Hepatocyte (in vitro differentiated cells): Measurements from ENCODE around the gene NCAPD2. TPM values are rescaled to one million over a fixed set of nuclear protein-coding genes. Genes with fewer than 3 reads are reported as not detected.
A peak's percentile ranks its signal among the peaks of the same experiment; 100 is the strongest.

Source experiments
- DNase-seq: peaks from one replicate; pipeline ENCODE4 v3.0.0-alpha.2; 2016; ENCODE audit warnings: low spot score
- H2AFZ ChIP-seq: fragments of 200-600 bp; sonication (generic); 2 replicates; pipeline ENCODE4 v1.6.0; 2016; ENCODE audit warnings: antibody characterized with exemption, mild to moderate bottlenecking
- H3K27ac ChIP-seq: fragments of 200-600 bp; sonication (generic); 2 replicates; pipeline ENCODE4 v1.5.1; 2016; ENCODE audit warnings: mild to moderate bottlenecking
- H3K27me3 ChIP-seq: fragments of 200-600 bp; sonication (generic); 2 replicates; pipeline ENCODE4 v1.6.1; 2016
- H3K36me3 ChIP-seq: fragments of 200-600 bp; sonication (generic); replicated peaks from 2 replicates; pipeline ENCODE4 v1.5.1; 2016; ENCODE audit warnings: low read depth; ENCODE audit not compliant: insufficient read depth
- H3K4me1 ChIP-seq: fragments of 200-600 bp; sonication (generic); 2 replicates; pipeline ENCODE4 v1.5.1; 2016; ENCODE audit warnings: mild to moderate bottlenecking, moderate library complexity; ENCODE audit not compliant: insufficient read depth
- H3K4me2 ChIP-seq: fragments of 200-600 bp; sonication (generic); 2 replicates; pipeline ENCODE4 v1.6.0; 2016
- H3K4me3 ChIP-seq: fragments of 200-600 bp; sonication (generic); 2 replicates; pipeline ENCODE4 v1.5.1; 2016; ENCODE audit warnings: mild to moderate bottlenecking
- H3K79me2 ChIP-seq: fragments of 200-600 bp; sonication (generic); 2 replicates; pipeline ENCODE4 v1.6.0; 2017; ENCODE audit warnings: mild to moderate bottlenecking
- H3K9me2 ChIP-seq: fragments of 200-600 bp; sonication (generic); replicated peaks from 2 replicates; pipeline ENCODE4 v1.6.0; 2017; ENCODE audit warnings: mild to moderate bottlenecking; ENCODE audit not compliant: insufficient read depth
- H3K9me3 ChIP-seq: fragments of 200-600 bp; sonication (generic); 2 replicates; pipeline ENCODE4 v1.5.1; 2016; ENCODE audit warnings: low read depth, mild to moderate bottlenecking
- H4K20me1 ChIP-seq: fragments of 200-600 bp; sonication (generic); 2 replicates; pipeline ENCODE4 v1.6.0; 2016; ENCODE audit warnings: mild to moderate bottlenecking; ENCODE audit not compliant: insufficient read depth, poor library complexity, severe bottlenecking
- EZH2 ChIP-seq: fragments of 200-600 bp; sonication (generic); IDR thresholded peaks from 2 replicates; pipeline ENCODE4 v1.6.1; 2016; ENCODE audit warnings: antibody characterized with exemption, mild to moderate bottlenecking, borderline replicate concordance
- EZH2phosphoT487 ChIP-seq: fragments of 200-600 bp; sonication (generic); IDR thresholded peaks from one replicate; pipeline ENCODE4 v1.6.1; 2018; ENCODE audit warnings: antibody characterized with exemption, mild to moderate bottlenecking, low read depth, moderate library complexity; ENCODE audit not compliant: unreplicated experiment, severe bottlenecking
- WGBS: methylation state at CpG from one replicate; pipeline ENCODE4 v1.1.6; 2016; ENCODE audit warnings: low lambda C conversion rate; ENCODE audit errors: missing lambda C conversion rate; 5-methylcytosine and 5-hydroxymethylcytosine counted together
- polyA plus RNA-seq: library from polyadenylated mRNA; unstranded; fragments of >200 nt; fragmentation: Nextera tagmentation; extraction: Ambion mirVana; gene quantifications from 2 replicates; pipeline ENCODE4 v1.2.1, GENCODE V29; 2016
- total RNA-seq: library from RNA; depleted of rRNA; stranded (reverse); fragments of >200 nt; gene quantifications from 2 replicates; pipeline ENCODE4 v1.2.3, GENCODE V29; 2014
- TF ChIP-seq, protein P1 (sequence below): fragments of 200-600 bp; sonication (generic); IDR thresholded peaks from 2 replicates; pipeline ENCODE4 v1.5.1; 2016; ENCODE audit warnings: antibody characterized with exemption, mild to moderate bottlenecking; ENCODE audit not compliant: poor library complexity

Gene NCAPD2
- total and polyA plus RNA-seq, 2 experiments from 2014 or later, result 13.7 to 26.7 TPM

DNA sequence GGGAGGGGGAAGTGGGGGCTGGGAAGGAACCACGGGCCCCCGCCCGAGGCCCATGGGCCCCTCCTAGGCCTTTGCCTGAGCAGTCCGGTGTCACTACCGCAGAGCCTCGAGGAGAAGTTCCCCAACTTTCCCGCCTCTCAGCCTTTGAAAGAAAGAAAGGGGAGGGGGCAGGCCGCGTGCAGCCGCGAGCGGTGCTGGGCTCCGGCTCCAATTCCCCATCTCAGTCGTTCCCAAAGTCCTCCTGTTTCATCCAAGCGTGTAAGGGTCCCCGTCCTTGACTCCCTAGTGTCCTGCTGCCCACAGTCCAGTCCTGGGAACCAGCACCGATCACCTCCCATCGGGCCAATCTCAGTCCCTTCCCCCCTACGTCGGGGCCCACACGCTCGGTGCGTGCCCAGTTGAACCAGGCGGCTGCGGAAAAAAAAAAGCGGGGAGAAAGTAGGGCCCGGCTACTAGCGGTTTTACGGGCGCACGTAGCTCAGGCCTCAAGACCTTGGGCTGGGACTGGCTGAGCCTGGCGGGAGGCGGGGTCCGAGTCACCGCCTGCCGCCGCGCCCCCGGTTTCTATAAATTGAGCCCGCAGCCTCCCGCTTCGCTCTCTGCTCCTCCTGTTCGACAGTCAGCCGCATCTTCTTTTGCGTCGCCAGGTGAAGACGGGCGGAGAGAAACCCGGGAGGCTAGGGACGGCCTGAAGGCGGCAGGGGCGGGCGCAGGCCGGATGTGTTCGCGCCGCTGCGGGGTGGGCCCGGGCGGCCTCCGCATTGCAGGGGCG lies 40.2 kb downstream of the NCAPD2 start, which contains the start of gene GAPDH:
Gene GAPDH (plus strand): TSS at position 595 of the 772 bp plus-strand sequence. CDS start 316 bp downstream, outside the sequence.
- under 1% methylated on average over 57 of the region's 62 CpGs for WGBS
- TF ChIP-seq EZH2phosphoT487, result no peak
- TF ChIP-seq, protein P1, sequence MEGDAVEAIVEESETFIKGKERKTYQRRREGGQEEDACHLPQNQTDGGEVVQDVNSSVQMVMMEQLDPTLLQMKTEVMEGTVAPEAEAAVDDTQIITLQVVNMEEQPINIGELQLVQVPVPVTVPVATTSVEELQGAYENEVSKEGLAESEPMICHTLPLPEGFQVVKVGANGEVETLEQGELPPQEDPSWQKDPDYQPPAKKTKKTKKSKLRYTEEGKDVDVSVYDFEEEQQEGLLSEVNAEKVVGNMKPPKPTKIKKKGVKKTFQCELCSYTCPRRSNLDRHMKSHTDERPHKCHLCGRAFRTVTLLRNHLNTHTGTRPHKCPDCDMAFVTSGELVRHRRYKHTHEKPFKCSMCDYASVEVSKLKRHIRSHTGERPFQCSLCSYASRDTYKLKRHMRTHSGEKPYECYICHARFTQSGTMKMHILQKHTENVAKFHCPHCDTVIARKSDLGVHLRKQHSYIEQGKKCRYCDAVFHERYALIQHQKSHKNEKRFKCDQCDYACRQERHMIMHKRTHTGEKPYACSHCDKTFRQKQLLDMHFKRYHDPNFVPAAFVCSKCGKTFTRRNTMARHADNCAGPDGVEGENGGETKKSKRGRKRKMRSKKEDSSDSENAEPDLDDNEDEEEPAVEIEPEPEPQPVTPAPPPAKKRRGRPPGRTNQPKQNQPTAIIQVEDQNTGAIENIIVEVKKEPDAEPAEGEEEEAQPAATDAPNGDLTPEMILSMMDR, result no peak
- no peak for TF ChIP-seq EZH2
- H3K4me1 ChIP-seq, result peaks cover 29% of the 10 kb centered on the region

DNA sequence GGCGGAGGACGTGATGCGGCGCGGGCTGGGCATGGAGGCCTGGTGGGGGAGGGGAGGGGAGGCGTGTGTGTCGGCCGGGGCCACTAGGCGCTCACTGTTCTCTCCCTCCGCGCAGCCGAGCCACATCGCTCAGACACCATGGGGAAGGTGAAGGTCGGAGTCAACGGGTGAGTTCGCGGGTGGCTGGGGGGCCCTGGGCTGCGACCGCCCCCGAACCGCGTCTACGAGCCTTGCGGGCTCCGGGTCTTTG lies 40.7 kb downstream of the NCAPD2 start:
- no peaks in the 10 kb centered on the region for H3K9me2 ChIP-seq
- H3K27ac ChIP-seq, result peak overlapping the region; percentile 92
- peak overlapping the region; percentile 82 for H3K4me2 ChIP-seq
- 2% methylated on average over 8 of the region's 25 CpGs for WGBS
- H4K20me1 ChIP-seq, result peaks cover 40% of the 10 kb centered on the region
- peaks cover 29% of the 10 kb centered on the region for H3K4me1 ChIP-seq
- peak overlapping the region; percentile 93 for H3K4me3 ChIP-seq
- no peaks in the 10 kb centered on the region for H3K9me3 ChIP-seq
- H3K27me3 ChIP-seq, result no peaks in the 10 kb centered on the region
- TF ChIP-seq EZH2phosphoT487, result no peak
- TF ChIP-seq EZH2, result no peak
- TF ChIP-seq, protein P1, result no peak
- no peak for DNase-seq
- H3K79me2 ChIP-seq, result peaks cover 39% of the 10 kb centered on the region
- H2AFZ ChIP-seq, result no peak overlapping the region
- no peaks in the 10 kb centered on the region for H3K36me3 ChIP-seq

More for the DNA sequence above, 40.2 kb downstream of the NCAPD2 start, which contains the start of gene GAPDH:
- H3K9me2 ChIP-seq, result no peaks in the 10 kb centered on the region
- no peaks in the 10 kb centered on the region for H3K36me3 ChIP-seq
- no peaks in the 10 kb centered on the region for H3K27me3 ChIP-seq
- H3K27ac ChIP-seq, result peak within 1 kb of the TSS; percentile 92
- DNase-seq, result peak; percentile 98
- H2AFZ ChIP-seq, result peak within 1 kb of the TSS; percentile 57
- H3K79me2 ChIP-seq, result peaks cover 39% of the 10 kb centered on the region
- H3K9me3 ChIP-seq, result no peaks in the 10 kb centered on the region
- H3K4me3 ChIP-seq, result peak within 1 kb of the TSS; percentile 93
- H4K20me1 ChIP-seq, result peaks cover 40% of the 10 kb centered on the region
- peak within 1 kb of the TSS; percentile 82 for H3K4me2 ChIP-seq

DNA sequence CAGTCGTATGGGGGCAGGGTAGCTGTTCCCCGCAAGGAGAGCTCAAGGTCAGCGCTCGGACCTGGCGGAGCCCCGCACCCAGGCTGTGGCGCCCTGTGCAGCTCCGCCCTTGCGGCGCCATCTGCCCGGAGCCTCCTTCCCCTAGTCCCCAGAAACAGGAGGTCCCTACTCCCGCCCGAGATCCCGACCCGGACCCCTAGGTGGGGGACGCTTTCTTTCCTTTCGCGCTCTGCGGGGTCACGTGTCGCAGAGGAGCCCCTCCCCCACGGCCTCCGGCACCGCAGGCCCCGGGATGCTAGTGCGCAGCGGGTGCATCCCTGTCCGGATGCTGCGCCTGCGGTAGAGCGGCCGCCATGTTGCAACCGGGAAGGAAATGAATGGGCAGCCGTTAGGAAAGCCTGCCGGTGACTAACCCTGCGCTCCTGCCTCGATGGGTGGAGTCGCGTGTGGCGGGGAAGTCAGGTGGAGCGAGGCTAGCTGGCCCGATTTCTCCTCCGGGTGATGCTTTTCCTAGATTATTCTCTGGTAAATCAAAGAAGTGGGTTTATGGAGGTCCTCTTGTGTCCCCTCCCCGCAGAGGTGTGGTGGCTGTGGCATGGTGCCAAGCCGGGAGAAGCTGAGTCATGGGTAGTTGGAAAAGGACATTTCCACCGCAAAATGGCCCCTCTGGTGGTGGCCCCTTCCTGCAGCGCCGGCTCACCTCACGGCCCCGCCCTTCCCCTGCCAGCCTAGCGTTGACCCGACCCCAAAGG lies 41.2 kb downstream of the NCAPD2 start:
- no peaks in the 10 kb centered on the region for H3K27me3 ChIP-seq
- H2AFZ ChIP-seq, result no peak overlapping the region
- no peaks in the 10 kb centered on the region for H3K9me2 ChIP-seq
- peak; percentile 80 for DNase-seq
- TF ChIP-seq, protein P1, result no peak
- TF ChIP-seq EZH2 (no peak), EZH2phosphoT487 (no peak)
- WGBS, result 1% methylated on average over 42 of the region's 52 CpGs
- H3K4me2 ChIP-seq, result peak overlapping the region; percentile 82
- no peaks in the 10 kb centered on the region for H3K36me3 ChIP-seq
- peaks cover 40% of the 10 kb centered on the region for H4K20me1 ChIP-seq
- H3K27ac ChIP-seq, result peak overlapping the region; percentile 92
- H3K79me2 ChIP-seq, result peaks cover 39% of the 10 kb centered on the region
- H3K4me3 ChIP-seq, result peak overlapping the region; percentile 93
- no peaks in the 10 kb centered on the region for H3K9me3 ChIP-seq
- peaks cover 31% of the 10 kb centered on the region for H3K4me1 ChIP-seq
